A673 (cell line): ENCODE results near the gene FNDC11. TPM values are rescaled to one million over a fixed set of nuclear protein-coding genes. Genes with fewer than 3 reads are reported as not detected.

Experiments
- BruUV-seq: library from RNA; stranded (reverse); fragments of 400-500 nt; replicated peaks from 2 replicates; lab custom pipeline; 2021; lab: Mats Ljungman, UMichigan
- CTCF ChIA-PET: fragments of 300-600 bp; sonication (Branson Sonifier 250); formaldehyde crosslinking; loops from one replicate; lab custom pipeline; 2022; ENCODE audit warnings: antibody characterized with exemption; lab: Charles Lee
- POLR2A ChIA-PET: fragments of 300-600 bp; sonication (Branson Sonifier 250); formaldehyde crosslinking; loops from one replicate; lab custom pipeline; 2022; ENCODE audit warnings: antibody characterized with exemption; ENCODE audit not compliant: low non-redundant PET; lab: Charles Lee
- DNase-seq: peaks from one replicate; pipeline ENCODE4 v3.0.0-alpha.2; 2015; ENCODE audit warnings: low spot score
- H3K27ac ChIP-seq: fragments of 200-600 bp; sonication (generic); 2 replicates; pipeline ENCODE4 v1.5.1; 2016; ENCODE audit warnings: mixed run types, low read depth, mild to moderate bottlenecking, mixed read lengths, antibody characterized with exemption, low read length; ENCODE audit not compliant: poor library complexity, severe bottlenecking
- H3K27me3 ChIP-seq: fragments of 200-600 bp; sonication (generic); replicated peaks from 2 replicates; pipeline ENCODE4 v1.6.1; 2017; ENCODE audit warnings: mixed run types, low read depth, mild to moderate bottlenecking, mixed read lengths, antibody characterized with exemption, low read length; ENCODE audit not compliant: insufficient read depth, poor library complexity
- H3K36me3 ChIP-seq: fragments of 200-600 bp; sonication (generic); 2 replicates; pipeline ENCODE4 v1.6.1; 2016; ENCODE audit warnings: mixed run types, mild to moderate bottlenecking, mixed read lengths, antibody characterized with exemption, low read length; ENCODE audit not compliant: insufficient read depth, poor library complexity, severe bottlenecking
- H3K4me1 ChIP-seq: fragments of 200-600 bp; sonication (generic); 2 replicates; pipeline ENCODE4 v1.6.1; 2017; ENCODE audit warnings: mixed run types, mild to moderate bottlenecking, mixed read lengths, antibody characterized with exemption, low read length; ENCODE audit not compliant: insufficient read depth, poor library complexity, severe bottlenecking
- H3K4me3 ChIP-seq: fragments of 200-600 bp; sonication (generic); 2 replicates; pipeline ENCODE4 v1.5.1; 2016; ENCODE audit warnings: low read depth, mixed run types, mild to moderate bottlenecking, mixed read lengths, low read length; ENCODE audit not compliant: poor library complexity, severe bottlenecking
- H3K9me3 ChIP-seq: fragments of 200-600 bp; sonication (generic); 2 replicates; pipeline ENCODE4 v1.6.1; 2016; ENCODE audit warnings: mixed run types, low read depth, mild to moderate bottlenecking, mixed read lengths, antibody characterized with exemption, low read length; ENCODE audit not compliant: poor library complexity, severe bottlenecking
- CTCF ChIP-seq: fragments of 300-800, 200-600 bp; sonication (generic); conservative IDR thresholded peaks from 2 replicates; pipeline ENCODE4 v1.5.1; 2017; ENCODE audit warnings: low read depth, mild to moderate bottlenecking, antibody characterized with exemption, low read length, moderate library complexity, mixed read lengths
- EZH2 ChIP-seq: fragments of 200-600 bp; sonication (generic); IDR thresholded peaks from 2 replicates; pipeline ENCODE4 v1.6.1; 2017; ENCODE audit warnings: borderline replicate concordance, low read depth, mild to moderate bottlenecking, mixed read lengths, antibody characterized with exemption, low read length; ENCODE audit not compliant: poor library complexity, severe bottlenecking
- intact Hi-C: fragments of 100-400 bp; cut with micrococcal nuclease; formaldehyde crosslinking; loops from one replicate; pipeline ENCODE4 v1.10.0; 2022; ENCODE audit not compliant: unreplicated experiment
- total RNA-seq: library from RNA; stranded (reverse); gene quantifications from 2 replicates; pipeline ENCODE4 v1.2.3, GENCODE V29; 2021

FNDC11 gene
- total RNA-seq, 1 experiment from 2014 or later = 0.21 TPM

GRCh38 chr20:63560333-63560805 is 6.4 kb downstream of the FNDC11 start:
- H3K4me1 ChIP-seq = no peaks in the 10 kb centered on the region
- ChIA-PET POLR2A (interaction anchor here (0.6 kb wide), 1 partner anchor 1179 kb away, joined by 7 read pairs; no protein-coding TSS in a partner anchor), CTCF (no interaction called here)
- no peaks in the 10 kb centered on the region for H3K9me3 ChIP-seq
- H3K27ac ChIP-seq = no peak overlapping the region
- no peaks in the 10 kb centered on the region for H3K36me3 ChIP-seq
- BruUV-seq = no TSS peak
- TF ChIP-seq EZH2 = no peak
- no peak for TF ChIP-seq CTCF
- intact Hi-C loops = no loop called here
- H3K27me3 ChIP-seq = no peaks in the 10 kb centered on the region
- no peak for DNase-seq
- H3K4me3 ChIP-seq = no peak overlapping the region

- Histone ChIP-seq H3K9me3 (no peaks in the 10 kb centered on the region), H3K4me1 (no peaks in the 10 kb centered on the region), H3K36me3 (no peaks in the 10 kb centered on the region), H3K4me3 (no peak overlapping the region), H3K27ac (no peak overlapping the region), H3K27me3 (no peaks in the 10 kb centered on the region)
- POLR2A ChIA-PET = no interaction called here
- DNase-seq = no peak
- TF ChIP-seq CTCF (no peak), EZH2 (no peak)
- intact Hi-C loops = no loop called here
- CTCF ChIA-PET = no interaction called here
- no TSS peak for BruUV-seq
These were observed 7.1 kb downstream of the FNDC11 start for GRCh38 chr20:63560856-63561609.

- CTCF ChIA-PET = no interaction called here
These were observed 7.9 kb downstream of the FNDC11 start for GRCh38 chr20:63561624-63562396.

More at GRCh38 chr20:63561624-63562396, 7.9 kb downstream of the FNDC11 start:
- intact Hi-C loops = no loop called here
- Histone ChIP-seq H3K27ac (no peak overlapping the region), H3K4me1 (no peaks in the 10 kb centered on the region), H3K9me3 (no peaks in the 10 kb centered on the region), H3K4me3 (no peak overlapping the region), H3K36me3 (no peaks in the 10 kb centered on the region), H3K27me3 (no peaks in the 10 kb centered on the region)
- POLR2A ChIA-PET = no interaction called here
- no TSS peak for BruUV-seq
- TF ChIP-seq CTCF = no peak
- no peak for TF ChIP-seq EZH2
- no peak for DNase-seq
